Esophagus (tissue), 2 donors: ENCODE results near the gene RXRG. TPM values are rescaled to one million over a fixed set of nuclear protein-coding genes. Genes with fewer than 3 reads are reported as not detected.
A peak's percentile ranks its signal among the peaks of the same experiment; 100 is the strongest.

Source experiments
- H3K27ac ChIP-seq, 2 donors: one replicate each; pipeline ENCODE4 v1.5.1; 2013; ENCODE audit warnings: low read depth in 2 of 2, mild to moderate bottlenecking in 2 of 2, inconsistent platforms in 1 of 2, low read length in 1 of 2, moderate library complexity in 1 of 2
- H3K27me3 ChIP-seq, 2 donors: one replicate each; pipeline ENCODE4 v1.6.1; 2013; ENCODE audit warnings: low read length in 2 of 2, control low read depth in 1 of 2, mild to moderate bottlenecking in 1 of 2; ENCODE audit not compliant: insufficient read depth in 2 of 2, control insufficient read depth in 1 of 2
- H3K36me3 ChIP-seq, 2 donors: one replicate each; pipeline ENCODE4 v1.6.1; 2013; ENCODE audit warnings: low read length in 1 of 2; ENCODE audit not compliant: control insufficient read depth in 2 of 2, insufficient read depth in 2 of 2
- H3K4me1 ChIP-seq, 2 donors: one replicate each; pipeline ENCODE4 v1.6.1; 2013; ENCODE audit warnings: low read length in 1 of 2; ENCODE audit not compliant: control insufficient read depth in 2 of 2, insufficient read depth in 2 of 2
- H3K4me3 ChIP-seq, 2 donors: one replicate each; pipeline ENCODE4 v1.5.1; 2013; ENCODE audit warnings: low read length in 2 of 2, mild to moderate bottlenecking in 2 of 2, low read depth in 1 of 2, moderate library complexity in 1 of 2
- H3K9me3 ChIP-seq, 2 donors: one replicate each; pipeline ENCODE4 v1.6.1; 2013; ENCODE audit warnings: mild to moderate bottlenecking in 2 of 2, low read depth in 1 of 2, low read length in 1 of 2, moderate library complexity in 1 of 2; ENCODE audit not compliant: control insufficient read depth in 2 of 2, insufficient read depth in 1 of 2
- WGBS, 2 donors: extraction: QIAGEN DNeasy Blood & Tissue Kit; methylation state at CpG; one replicate each; pipeline ENCODE4 v1.1.7; 2013; 5-methylcytosine and 5-hydroxymethylcytosine counted together
- polyA plus RNA-seq, 2 donors: library from polyadenylated mRNA; stranded (reverse); fragments of 200-250 nt; gene quantifications; one replicate each; pipeline ENCODE4 v1.2.3, GENCODE V29; 2013
- donor health status: healthy with polysubstance abuse.
- donor health status: Bipolar disorder and iron deficiency.

RXRG gene
- under 1 TPM; 0.08 to 0.20 TPM for polyA plus RNA-seq

DNA sequence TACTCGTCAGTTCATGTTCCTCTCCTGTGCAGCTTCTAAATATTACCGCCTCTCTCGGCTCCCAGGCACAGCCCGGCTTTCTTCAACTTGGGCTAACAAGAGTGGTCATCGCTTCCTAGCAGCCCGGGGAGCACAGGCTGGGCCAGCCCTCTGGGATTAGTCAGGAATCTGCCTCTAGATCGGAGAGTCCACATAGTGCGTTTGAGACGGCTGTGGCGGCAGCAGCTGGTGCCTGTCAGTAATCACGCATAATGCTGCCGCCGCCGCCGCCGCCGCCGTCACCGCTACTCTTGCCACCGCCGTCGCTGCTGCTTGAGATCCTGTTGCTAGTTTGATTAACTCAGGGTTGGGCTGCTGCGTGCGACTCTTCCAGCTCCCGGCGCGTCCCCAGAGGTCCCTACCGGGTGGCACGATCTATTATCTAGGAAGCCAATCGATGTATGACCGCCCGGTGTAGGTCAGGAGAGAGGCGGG lies at the start of gene RXRG:
Gene RXRG (minus strand): TSS at position 230 of the 474 bp plus-strand sequence. CDS start 233 bp downstream, outside the sequence.
- H3K4me1 ChIP-seq, result peaks cover 2 to 4% of the 10 kb centered on the region in 2 donors
- H3K9me3 ChIP-seq, result no peaks in the 10 kb centered on the region
- 3 to 5% methylated on average over 33 of the region's 33 CpGs for WGBS, 2 donors
- peak within 1 kb of the TSS in 1 of 2 donors; percentile 7 for H3K27ac ChIP-seq
- peaks cover 0 to 9% of the 10 kb centered on the region in 2 donors for H3K27me3 ChIP-seq
- no peaks in the 10 kb centered on the region for H3K36me3 ChIP-seq
- H3K4me3 ChIP-seq, result peak within 1 kb of the TSS; percentile 18 to 36

DNA sequence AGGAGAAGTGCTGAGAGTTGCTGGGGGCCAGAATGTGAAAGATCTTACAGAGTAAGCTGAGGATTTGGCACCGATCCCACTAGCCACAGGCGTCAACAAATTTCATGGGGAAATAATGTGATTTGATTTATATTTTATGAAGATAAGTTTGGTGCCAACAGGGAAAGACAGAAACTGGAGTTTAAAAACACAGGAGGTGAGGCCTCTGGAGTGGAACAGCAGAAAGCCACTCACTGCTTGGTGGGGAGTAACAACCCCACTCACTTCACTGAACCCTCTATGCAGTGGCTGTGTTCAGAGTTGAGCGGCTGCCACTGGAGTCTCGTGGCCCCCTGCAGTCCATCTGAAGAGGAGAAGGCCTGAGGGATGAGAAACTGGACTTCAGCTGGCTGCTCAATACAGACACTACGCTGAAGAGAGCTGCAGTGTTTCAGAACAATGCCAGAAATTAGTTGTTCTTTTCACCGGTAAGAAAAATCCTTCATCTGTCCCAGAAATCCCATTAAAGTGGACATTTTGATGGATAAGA lies 48.0 kb upstream of the RXRG start:
- Histone ChIP-seq H3K27ac (no peak overlapping the region), H3K4me3 (no peak overlapping the region), H3K36me3 (no peaks in the 10 kb centered on the region), H3K4me1 (no peaks in the 10 kb centered on the region), H3K9me3 (no peaks in the 10 kb centered on the region), H3K27me3 (no peaks in the 10 kb centered on the region)
- WGBS, 2 donors, result 67 to 80% methylated on average over 6 of the region's 6 CpGs

DNA sequence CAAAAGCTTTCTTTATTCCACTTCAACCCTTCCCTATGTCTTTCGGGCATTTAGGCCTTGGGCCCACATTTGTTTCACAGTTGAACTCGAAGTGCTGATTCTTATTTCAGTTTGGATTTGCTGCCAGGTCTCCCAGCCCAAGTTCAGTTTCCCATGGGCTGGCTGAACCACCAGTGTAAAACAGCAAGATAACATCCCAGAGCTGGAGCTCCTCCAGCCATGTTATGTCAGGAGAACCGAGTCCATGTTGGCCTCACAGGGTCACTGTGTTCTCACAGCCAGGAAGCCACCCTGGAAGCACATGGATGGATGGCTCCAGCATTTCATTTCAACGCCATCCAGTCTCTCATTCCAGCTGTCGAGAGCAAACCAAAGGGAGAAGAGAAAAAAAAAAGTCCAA lies 45.2 kb upstream of the RXRG start:
- Histone ChIP-seq H3K36me3 (no peaks in the 10 kb centered on the region), H3K4me1 (no peaks in the 10 kb centered on the region), H3K4me3 (no peak overlapping the region), H3K27ac (no peak overlapping the region), H3K27me3 (peaks cover 0 to 5% of the 10 kb centered on the region in 2 donors), H3K9me3 (no peaks in the 10 kb centered on the region)
- WGBS, 2 donors, result 66 to 70% methylated on average over 5 of the region's 5 CpGs

- 29 to 36% methylated on average over 1 of the region's 1 CpG for WGBS, 2 donors
- no peaks in the 10 kb centered on the region for H3K36me3 ChIP-seq
- peaks cover 0 to 5% of the 10 kb centered on the region in 2 donors for H3K27me3 ChIP-seq
- no peak overlapping the region for H3K27ac ChIP-seq
- no peak overlapping the region for H3K4me3 ChIP-seq
- H3K9me3 ChIP-seq, result no peaks in the 10 kb centered on the region
- no peaks in the 10 kb centered on the region for H3K4me1 ChIP-seq
These were observed 43.0 kb upstream of the RXRG start for GRCh38 chr1:165487921-165488320.

DNA sequence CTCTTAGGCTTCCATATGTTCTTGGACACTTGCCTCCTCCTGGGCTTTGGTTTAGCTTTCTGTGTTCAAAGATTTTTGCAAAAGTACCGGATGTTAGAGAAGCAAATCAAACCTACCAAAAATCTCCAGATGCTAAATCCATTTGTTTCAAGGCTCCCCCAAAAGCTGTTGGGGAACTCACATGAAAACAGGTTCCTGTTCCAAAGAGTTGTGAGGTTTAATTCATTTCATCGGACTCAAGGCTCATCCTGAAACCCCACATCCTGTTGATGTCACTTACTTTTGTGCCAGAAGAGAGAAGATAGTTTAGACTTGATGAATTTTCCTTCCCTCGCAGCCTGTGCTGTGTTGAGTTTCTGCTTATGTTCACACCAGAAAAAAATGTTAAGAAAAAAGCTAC lies 41.7 kb upstream of the RXRG start:
- WGBS, 2 donors, result 69 to 77% methylated on average over 3 of the region's 3 CpGs
- Histone ChIP-seq H3K4me3 (no peak overlapping the region), H3K9me3 (no peaks in the 10 kb centered on the region), H3K36me3 (no peaks in the 10 kb centered on the region), H3K27me3 (peaks cover 0 to 5% of the 10 kb centered on the region in 2 donors), H3K4me1 (no peaks in the 10 kb centered on the region), H3K27ac (no peak overlapping the region)

DNA sequence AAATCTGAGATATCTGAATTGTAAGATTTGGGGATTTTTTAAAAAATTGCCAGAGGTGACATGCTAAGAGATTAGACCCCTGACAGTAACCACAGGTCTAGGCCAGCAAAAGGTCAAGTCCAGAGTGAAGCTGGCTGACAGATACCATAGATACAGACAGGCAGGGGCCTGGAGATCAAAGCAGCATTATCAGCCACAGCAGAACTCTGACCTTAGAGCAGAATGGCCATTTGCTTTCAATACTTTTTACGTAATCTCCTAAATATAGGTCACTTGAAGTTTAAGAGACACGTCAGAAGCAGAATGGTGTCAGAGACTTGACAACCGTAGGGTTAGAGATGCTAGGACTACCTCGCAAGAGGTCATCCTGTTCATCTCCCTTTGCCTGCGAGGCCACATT lies 40.8 kb upstream of the RXRG start:
- Histone ChIP-seq H3K27me3 (peaks cover 0 to 5% of the 10 kb centered on the region in 2 donors), H3K9me3 (no peaks in the 10 kb centered on the region), H3K4me3 (no peak overlapping the region), H3K36me3 (no peaks in the 10 kb centered on the region), H3K27ac (no peak overlapping the region), H3K4me1 (no peaks in the 10 kb centered on the region)
- 79 to 87% methylated on average over 5 of the region's 5 CpGs for WGBS, 2 donors

GRCh38 chr1:165484532-165484931 lies 39.6 kb upstream of the RXRG start:
- peaks cover 0 to 5% of the 10 kb centered on the region in 2 donors for H3K27me3 ChIP-seq
- H3K4me3 ChIP-seq, result no peak overlapping the region
- H3K4me1 ChIP-seq, result no peaks in the 10 kb centered on the region
- WGBS, 2 donors, result 86 to 96% methylated on average over 1 of the region's 1 CpG
- no peaks in the 10 kb centered on the region for H3K9me3 ChIP-seq
- no peak overlapping the region for H3K27ac ChIP-seq
- H3K36me3 ChIP-seq, result no peaks in the 10 kb centered on the region

DNA sequence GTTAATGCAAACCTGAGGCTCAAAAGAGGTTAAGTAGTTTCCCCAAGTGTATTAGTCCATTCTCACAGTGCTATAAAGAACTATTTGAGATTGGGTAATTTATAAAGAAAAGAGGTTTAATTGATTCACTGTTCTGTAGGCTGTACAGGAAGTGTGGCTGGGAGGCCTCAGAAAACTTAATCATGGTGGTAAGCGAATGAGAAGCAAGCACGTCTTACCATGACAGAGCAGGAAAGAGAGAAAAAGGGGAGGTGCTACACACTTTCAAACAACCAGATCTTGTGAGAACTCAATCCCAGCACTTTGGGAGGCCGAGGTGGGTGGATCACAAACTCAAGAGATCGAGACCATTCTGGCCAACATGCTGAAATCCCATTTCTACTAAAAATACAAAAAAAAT lies 38.5 kb upstream of the RXRG start:
- no peak overlapping the region for H3K4me3 ChIP-seq

GRCh38 chr1:165481820-165482532 lies 37.0 kb upstream of the RXRG start:
- WGBS, 2 donors, result 12 to 26% methylated on average over 6 of the region's 6 CpGs
- no peaks in the 10 kb centered on the region for H3K4me1 ChIP-seq
- H3K36me3 ChIP-seq, result no peaks in the 10 kb centered on the region
- H3K4me3 ChIP-seq, result no peak overlapping the region
- no peaks in the 10 kb centered on the region for H3K9me3 ChIP-seq
- H3K27me3 ChIP-seq, result peaks cover 0 to 5% of the 10 kb centered on the region in 2 donors
- H3K27ac ChIP-seq, result no peak overlapping the region

More for the DNA sequence above, 38.5 kb upstream of the RXRG start:
- Histone ChIP-seq H3K36me3 (no peaks in the 10 kb centered on the region), H3K27me3 (peaks cover 0 to 5% of the 10 kb centered on the region in 2 donors), H3K9me3 (no peaks in the 10 kb centered on the region), H3K4me1 (no peaks in the 10 kb centered on the region), H3K27ac (no peak overlapping the region)
- 92 to 93% methylated on average over 4 of the region's 4 CpGs for whole genome bisulfite sequencing, 2 donors

DNA sequence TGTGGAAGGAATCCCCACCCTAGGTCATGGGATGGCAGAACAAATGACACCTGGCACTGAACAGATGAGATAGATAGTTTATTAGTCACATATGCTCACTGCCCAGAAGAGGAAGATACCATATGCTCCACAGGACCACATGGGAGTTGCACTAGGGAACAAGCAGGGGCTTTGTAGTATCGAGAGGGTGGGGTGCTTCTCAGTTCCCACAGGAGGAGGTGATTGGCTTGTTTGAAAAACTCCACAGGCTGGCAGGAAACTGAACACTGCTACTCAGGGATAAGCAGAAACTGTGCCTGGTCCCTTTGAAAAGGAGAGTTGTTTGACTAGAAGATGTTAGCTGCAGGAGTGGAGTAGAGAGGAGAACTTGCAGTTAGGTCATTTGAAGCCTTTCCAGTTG lies 31.9 kb upstream of the RXRG start:
- H3K4me3 ChIP-seq, result no peak overlapping the region
- no peak overlapping the region for H3K27ac ChIP-seq
- 54 to 65% methylated on average over 1 of the region's 1 CpG for WGBS, 2 donors
- no peaks in the 10 kb centered on the region for H3K27me3 ChIP-seq
- H3K36me3 ChIP-seq, result peaks cover 0 to 2% of the 10 kb centered on the region in 2 donors
- H3K9me3 ChIP-seq, result no peaks in the 10 kb centered on the region
- H3K4me1 ChIP-seq, result no peaks in the 10 kb centered on the region
